GM08714 (cell line): Measurements from ENCODE around the gene ASIC1.

Experiments
- H3K4me3 ChIP-seq: fragments of 200-500 bp; sonication (Bioruptor generic); 2 replicates; pipeline ENCODE4 v1.5.1; 2014; ENCODE audit warnings: mild to moderate bottlenecking, low read length, inconsistent platforms
- ZNF274 ChIP-seq: IDR thresholded peaks from 2 replicates; pipeline ENCODE4 v1.6.1; 2012; ENCODE audit warnings: mild to moderate bottlenecking, low read depth, low read length

The ASIC1 gene

DNA sequence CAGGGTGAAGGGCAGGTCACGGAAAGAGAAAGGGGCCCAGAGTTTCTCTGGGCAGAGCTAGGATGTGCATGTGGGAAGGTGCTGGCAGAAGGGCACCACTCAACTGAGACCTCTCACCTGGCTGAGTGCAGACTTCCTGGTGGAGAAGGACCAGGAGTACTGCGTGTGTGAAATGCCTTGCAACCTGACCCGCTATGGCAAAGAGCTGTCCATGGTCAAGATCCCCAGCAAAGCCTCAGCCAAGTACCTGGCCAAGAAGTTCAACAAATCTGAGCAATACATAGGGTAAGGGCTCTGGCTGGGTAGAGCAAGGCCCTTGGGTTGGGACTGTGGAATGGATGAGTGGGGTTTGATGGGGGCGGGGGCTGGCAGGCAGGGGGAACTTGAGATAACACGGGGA, 22.4 kb downstream of the ASIC1 start:
- no peak for TF ChIP-seq ZNF274
- no peak overlapping the region for H3K4me3 ChIP-seq

DNA sequence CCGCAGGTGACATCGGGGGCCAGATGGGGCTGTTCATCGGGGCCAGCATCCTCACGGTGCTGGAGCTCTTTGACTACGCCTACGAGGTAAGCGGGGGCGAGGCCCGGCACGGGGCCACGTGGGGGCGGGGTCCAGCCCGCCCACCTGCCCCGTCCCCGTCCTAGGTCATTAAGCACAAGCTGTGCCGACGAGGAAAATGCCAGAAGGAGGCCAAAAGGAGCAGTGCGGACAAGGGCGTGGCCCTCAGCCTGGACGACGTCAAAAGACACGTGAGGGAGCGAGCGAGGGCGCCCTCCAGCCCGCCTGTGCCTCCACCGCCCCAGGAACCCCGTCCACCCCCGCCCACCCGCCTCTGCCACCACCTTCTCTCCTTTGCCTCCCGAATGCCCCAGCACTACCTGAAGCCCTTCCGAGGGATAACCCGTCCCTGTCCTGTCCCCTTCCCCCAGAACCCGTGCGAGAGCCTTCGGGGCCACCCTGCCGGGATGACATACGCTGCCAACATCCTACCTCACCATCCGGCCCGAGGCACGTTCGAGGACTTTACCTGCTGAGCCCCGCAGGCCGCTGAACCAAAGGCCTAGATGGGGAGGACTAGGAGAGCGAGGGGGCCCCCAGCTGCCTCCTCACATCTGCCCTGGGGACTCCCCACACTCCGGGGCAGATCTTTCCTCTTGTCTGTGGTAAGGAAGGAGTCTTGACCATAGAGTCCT, 23.9 kb downstream of the ASIC1 start:
- TF ChIP-seq ZNF274, result no peak
- H3K4me3 ChIP-seq, result no peak overlapping the region

DNA sequence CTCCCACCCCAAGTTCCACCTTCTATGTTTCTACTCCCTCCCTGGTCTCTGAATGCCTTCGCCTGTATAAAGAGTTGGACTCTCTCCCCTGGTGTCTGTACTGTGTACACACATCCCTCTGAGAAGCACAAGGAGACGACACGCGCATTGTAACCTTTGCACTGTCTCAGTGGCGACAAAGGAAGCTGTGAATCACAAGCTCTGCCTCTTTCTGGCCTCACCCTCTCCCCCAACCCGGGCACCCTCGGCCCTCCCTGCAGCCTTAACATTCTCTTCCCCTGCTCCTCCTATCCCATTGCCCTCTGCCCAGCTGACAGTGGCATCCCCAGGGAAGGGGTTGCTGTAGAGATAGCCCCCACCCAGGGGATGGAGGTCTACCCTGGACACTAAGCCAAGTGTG, 25.2 kb downstream of the ASIC1 start:
- no peak for TF ChIP-seq ZNF274
- H3K4me3 ChIP-seq, result no peak overlapping the region

DNA sequence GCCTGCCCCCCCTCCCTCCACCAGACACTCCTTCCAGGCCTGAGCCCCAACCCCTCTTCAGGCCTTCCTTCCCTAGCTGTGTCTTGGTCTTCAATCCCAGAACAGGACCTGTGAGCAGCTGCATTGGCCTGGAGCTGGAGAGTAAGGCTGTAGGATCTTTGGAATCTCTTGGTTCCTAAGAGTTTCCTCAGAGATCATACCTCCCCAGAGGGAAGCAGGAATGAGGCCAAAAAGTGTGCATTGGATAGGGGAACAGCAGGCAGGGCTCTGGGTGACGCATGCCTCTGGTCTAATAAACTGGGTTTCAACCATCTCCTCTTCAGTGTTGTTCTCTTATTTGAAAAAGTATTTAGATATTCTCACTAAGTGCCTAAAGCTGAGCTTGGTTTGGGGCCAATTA, 25.9 kb downstream of the ASIC1 start:
- no peak overlapping the region for H3K4me3 ChIP-seq
- TF ChIP-seq ZNF274, result no peak

DNA sequence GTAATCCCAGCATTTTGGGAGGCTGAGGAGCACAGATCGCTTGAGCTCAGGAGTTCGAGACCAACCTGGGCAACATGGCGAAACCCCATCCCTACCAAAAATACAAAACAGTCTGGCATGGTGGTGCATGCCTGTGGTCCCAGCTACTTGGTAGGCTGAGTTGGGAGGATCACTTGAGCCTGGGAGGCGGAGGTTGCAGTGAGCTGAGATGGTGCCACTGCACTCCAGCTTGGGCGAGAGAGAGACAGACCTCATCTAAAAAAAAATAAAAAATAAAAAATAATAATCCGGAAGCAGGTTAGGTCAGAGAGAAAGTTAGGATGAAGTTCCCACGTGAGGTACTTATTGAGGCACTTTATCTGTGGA, 27.0 kb downstream of the ASIC1 start:
- H3K4me3 ChIP-seq, result peak overlapping the region; percentile 95

DNA sequence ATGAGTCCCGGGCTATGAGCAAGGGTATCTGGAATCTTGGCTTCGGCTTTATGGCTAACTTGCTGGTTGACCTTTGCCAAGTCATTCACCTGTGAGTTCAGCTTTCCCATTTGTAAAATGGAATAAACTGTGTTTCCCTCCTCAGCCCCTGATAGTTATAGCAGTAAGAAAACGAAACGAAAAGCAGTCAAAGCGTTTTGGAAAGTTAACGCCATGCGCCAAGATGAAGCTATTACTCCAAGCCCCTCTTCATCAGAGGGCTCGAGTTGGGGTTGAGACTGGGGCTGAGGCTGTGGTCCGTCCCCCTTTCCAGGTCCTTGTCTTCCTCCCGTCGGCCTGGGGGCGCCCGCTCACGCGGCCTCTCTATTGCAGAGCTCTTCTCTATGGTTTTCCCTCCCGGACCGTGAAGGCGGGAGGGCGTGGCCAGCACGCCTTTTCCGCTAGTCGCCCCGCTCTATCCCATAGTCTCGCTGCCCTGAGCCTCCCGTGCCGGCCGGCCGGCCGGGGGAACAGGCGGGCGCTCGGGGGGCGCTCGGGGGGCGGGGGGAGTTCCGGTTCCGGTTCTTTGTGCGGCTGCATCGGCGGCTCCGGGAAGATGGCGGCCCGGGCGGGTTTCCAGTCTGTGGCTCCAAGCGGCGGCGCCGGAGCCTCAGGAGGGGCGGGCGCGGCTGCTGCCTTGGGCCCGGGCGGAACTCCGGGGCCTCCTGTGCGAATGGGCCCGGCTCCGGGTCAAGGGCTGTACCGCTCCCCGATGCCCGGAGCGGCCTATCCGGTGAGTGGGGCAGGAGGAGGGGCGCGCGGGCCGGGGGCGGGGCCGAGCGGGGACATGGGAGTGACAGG, 27.6 kb downstream of the ASIC1 start, which contains the start of gene SMARCD1:
SMARCD1 (plus strand) TSS at position 568 of the 840 bp plus-strand sequence; CDS start at position 596, 28 bp downstream.
- H3K4me3 ChIP-seq, result peak within 1 kb of the TSS; percentile 95
- TF ChIP-seq ZNF274, result no peak

DNA sequence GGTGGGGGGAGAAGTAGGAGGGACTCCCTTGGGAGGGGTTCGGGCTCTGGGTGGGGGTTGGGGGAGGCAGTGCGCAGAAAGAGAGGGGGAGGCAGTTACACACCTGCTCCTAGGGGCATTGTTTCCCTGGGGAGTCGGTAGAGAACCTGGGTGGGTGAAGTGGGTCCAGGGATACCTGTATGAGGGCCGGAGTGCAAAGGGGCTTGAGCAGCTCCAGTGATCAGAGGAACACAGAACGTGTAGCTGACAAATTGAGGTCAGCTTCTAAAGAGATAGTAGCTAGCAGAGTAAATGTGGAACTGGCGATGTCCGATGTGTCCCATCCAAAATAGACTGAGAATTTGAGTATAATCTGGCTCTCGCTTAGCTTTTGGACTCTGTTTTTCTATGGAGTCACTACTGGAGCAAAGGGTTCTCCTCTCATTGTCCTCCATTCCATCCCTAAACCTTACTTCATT, 28.2 kb downstream of the ASIC1 start:
- H3K4me3 ChIP-seq, result peak overlapping the region; percentile 95
- TF ChIP-seq ZNF274, result no peak

DNA sequence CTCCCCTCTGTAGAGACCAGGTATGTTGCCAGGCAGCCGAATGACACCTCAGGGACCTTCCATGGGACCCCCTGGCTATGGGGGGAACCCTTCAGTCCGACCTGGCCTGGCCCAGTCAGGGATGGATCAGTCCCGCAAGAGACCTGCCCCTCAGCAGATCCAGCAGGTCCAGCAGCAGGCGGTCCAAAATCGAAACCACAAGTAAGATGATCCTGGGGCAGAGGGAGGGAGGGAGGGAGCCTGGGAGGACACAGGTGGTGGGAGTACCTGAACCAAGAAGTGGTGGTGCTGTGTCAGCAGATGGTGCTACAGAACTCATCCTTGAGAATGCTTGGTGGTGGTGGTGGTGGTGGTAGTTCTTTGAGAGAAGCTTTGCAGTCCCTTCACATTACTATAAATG, 28.8 kb downstream of the ASIC1 start:
- TF ChIP-seq ZNF274, result no peak
- peak overlapping the region; percentile 95 for H3K4me3 ChIP-seq

DNA sequence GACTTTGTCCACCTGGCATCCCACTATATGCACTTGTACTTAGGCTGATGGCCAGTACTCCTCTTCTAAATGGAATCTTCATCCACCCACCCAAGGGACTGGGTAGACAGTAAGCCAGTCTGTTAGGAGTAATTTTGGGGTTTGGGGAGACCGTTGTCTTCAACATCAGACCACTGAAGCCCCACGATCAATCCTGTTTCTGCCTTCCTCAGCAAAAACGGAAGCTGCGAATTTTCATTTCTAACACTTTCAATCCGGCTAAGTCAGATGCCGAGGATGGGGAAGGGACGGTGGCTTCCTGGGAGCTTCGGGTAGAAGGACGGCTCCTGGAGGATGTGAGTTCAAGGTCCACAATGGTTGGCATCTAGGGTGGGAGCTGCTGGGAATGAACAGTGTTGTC, 29.8 kb downstream of the ASIC1 start:
- no peak for TF ChIP-seq ZNF274
- H3K4me3 ChIP-seq, result no peak overlapping the region

DNA sequence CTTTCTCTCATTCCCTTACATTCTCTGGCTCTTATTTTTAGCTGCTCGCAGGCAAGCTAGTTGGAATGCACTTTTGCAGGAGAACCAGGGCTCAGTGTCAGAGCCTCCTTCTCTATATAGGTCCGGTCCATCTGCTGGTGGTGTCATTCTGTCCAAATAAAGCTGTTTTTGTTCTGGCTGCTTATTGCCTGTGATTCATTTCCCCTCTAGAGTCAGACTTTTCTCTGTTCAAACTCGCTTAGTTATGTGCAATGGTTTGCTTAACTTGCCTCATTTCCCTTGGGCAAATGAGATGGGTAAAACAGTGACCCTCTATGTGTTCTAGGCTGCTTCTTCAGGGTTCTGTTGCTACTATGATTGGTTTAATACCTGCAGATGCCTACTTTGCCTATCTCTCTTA, 30.6 kb downstream of the ASIC1 start:
- no peak overlapping the region for H3K4me3 ChIP-seq
- TF ChIP-seq ZNF274, result no peak

DNA sequence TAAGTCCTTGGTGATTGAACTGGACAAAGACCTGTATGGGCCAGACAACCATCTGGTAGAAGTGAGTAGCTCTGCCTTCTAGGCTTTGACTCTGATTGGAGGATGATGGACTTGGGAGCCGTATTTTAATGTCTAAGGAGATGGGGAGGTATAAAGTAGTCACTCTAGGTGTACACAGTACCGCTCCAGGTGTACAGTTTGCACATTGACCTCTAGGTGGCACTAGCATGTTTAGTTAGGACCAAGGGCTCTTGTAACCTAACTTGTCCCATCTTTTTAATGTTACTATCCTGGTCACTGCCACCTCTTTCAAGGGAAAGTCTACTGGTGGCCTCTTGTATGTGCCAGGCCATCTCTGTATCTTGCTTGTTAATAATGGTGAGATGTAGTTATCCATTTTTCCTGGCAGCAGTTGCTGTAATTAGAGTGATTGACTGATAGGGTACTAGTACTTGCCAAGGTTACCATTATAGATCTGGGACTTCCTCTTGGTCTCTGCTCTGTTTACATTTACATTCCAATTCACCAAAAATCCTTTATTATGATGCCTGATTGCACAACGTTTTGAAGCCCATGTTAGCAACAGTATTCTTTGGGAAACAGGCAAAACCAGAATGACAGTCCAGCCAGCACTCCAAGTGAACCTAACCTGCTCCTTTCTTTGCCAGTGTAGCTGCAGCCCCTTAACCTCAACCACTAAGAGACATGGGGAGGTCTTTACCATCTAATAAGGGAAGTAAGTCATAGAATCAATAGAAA, 31.4 kb downstream of the ASIC1 start:
- no peak for TF ChIP-seq ZNF274
- H3K4me3 ChIP-seq, result no peak overlapping the region

DNA sequence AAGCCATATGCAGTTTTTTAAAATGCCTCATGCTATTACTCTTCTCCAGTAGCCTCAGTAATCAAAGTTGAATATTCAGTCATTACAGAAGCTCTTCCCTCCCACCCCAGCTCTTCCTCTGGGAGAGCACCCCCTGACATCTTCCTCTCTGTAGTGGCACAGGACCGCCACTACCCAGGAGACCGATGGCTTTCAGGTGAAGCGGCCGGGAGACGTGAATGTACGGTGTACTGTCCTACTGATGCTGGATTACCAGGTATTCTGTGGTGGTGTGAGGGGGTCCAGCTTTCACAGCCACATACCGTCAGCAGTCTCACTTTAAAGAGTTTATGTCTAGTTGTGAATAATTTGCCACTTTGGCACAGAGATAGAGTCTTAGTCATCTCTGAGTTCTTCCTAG, 32.3 kb downstream of the ASIC1 start:
- TF ChIP-seq ZNF274, result no peak

DNA sequence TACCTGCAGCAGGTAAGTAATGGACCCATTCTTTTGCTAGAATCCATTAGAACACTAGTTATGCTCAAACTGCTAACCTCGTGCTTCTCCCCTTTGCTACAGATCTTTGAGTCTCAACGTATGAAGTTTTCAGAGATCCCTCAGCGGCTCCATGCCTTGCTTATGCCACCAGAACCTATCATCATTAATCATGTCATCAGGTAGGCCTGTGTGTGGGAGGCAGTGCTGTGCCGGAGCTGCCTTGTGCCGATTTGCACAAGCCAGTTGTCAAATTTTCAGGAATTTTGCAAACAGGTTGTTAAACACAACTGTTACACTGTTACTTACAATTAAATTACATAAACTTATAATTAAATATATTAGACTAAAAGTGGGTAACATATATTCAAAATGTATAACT, 33.0 kb downstream of the ASIC1 start:
- H3K4me3 ChIP-seq, result no peak overlapping the region
- no peak for TF ChIP-seq ZNF274

More for the DNA sequence above, 32.3 kb downstream of the ASIC1 start:
- no peak overlapping the region for H3K4me3 ChIP-seq

DNA sequence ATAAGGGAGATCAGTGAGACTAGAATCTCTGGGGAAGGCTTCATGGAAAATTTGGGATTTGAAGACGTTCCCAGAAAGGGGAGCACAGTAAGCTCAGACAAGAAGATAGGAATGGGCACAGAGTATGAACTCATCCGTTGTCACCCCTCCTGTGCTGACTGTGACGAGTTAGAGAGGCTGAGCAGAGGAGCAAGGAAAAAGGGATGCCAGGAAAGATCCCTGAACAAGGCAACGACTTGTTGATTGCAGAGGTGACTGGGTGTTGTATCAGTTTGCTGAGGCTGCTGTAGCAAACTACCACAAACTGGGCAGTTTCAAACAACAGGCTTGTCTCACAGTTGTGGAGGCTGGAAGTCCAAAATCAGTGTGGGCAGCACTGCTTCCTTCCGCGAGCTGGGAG, 40.6 kb downstream of the ASIC1 start:
- H3K4me3 ChIP-seq, result no peak overlapping the region
- TF ChIP-seq ZNF274, result no peak

DNA sequence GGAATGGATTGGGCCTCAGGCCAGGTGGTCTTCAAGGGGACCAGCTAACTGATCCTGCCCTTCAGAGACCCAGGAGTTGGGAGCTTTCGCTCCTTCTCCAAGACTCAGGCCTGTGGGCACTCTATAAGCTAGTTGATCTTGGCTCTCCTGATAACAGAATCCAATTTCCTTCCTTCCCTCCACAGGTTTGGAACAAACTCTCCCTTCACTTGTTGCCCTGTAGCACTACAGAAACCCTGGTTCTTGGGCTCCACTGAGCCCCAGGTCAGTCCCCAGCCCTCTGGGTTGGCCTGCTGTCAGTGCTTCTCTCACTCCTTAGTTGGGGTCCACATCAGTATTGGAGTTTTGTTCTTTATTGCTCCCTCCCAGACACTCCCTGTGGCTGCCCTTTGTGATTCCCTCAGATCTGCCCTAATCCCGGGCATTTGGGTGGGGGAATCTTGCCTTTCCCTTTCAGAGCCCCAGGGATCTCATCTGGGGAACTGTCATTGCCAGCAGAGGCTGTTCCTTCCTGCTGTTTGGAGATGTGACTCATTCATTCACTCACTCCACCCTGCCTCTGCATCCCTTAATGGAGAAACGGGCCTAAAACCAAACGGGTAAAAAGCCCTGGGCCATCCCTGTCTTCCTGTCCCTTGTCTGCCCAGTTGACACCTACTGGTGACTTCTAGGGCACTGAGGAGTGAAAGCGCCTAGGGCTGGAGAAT, 42.1 kb downstream of the ASIC1 start:
- H3K4me3 ChIP-seq, result no peak overlapping the region
- TF ChIP-seq ZNF274, result no peak
